SK-N-MC (cell line): ENCODE data around the gene DAPK1.

Experiments used
- EZH2 ChIP-seq: fragments of 200-600 bp; sonication (generic); IDR thresholded peaks from one replicate; pipeline ENCODE4 v1.6.1; 2017; ENCODE audit warnings: antibody characterized with exemption
- POLR2AphosphoS5 ChIP-seq: IDR thresholded peaks from 2 replicates; pipeline ENCODE4 v1.6.1; 2012; ENCODE audit warnings: mild to moderate bottlenecking, low read depth, low read length, borderline replicate concordance

- TF ChIP-seq POLR2AphosphoS5 = no peak
- no peak for TF ChIP-seq EZH2
Observed at GRCh38 chr9:87527211-87527916, 29.7 kb downstream of the DAPK1 start.
